ENCODE data around the gene PROZ.

- TF ChIP-seq CTCF (IDR thresholded peaks at IDR 0.05; ENCODE audit: insufficient read depth, low read depth, low read length): no peak
- no peak for TF ChIP-seq EZH2 (IDR thresholded peaks at IDR 0.05; ENCODE audit: insufficient read depth, low read length)
These were observed 6.0 kb downstream of the PROZ start for GRCh38 chr13:113164492-113164891.

Data from astrocyte (in vitro differentiated cells and primary cell).